Panc1 (cell line): ENCODE results near the gene CHST10. TPM values are rescaled to one million over a fixed set of nuclear protein-coding genes. Genes with fewer than 3 reads are reported as not detected.

Experiments
- ATAC-seq: fragments of 200-7000 bp; cut with Tn5 transposase; 2 replicates; pipeline ENCODE4 v1.9.1; 2020; ENCODE audit warnings: mild to moderate bottlenecking, moderate library complexity
- BruUV-seq: library from RNA; stranded (reverse); fragments of 400-500 nt; replicated peaks from 2 replicates; lab custom pipeline; 2021; lab: Mats Ljungman, UMichigan
- CTCF ChIA-PET: fragments of 300-600 bp; sonication (Branson Sonifier 250); formaldehyde crosslinking; loops from one replicate; lab custom pipeline; 2022; ENCODE audit warnings: antibody characterized with exemption; lab: Charles Lee
- POLR2A ChIA-PET: fragments of 300-600 bp; sonication (Branson Sonifier 250); formaldehyde crosslinking; loops from one replicate; lab custom pipeline; 2022; ENCODE audit warnings: antibody characterized with exemption; lab: Charles Lee
- DNase-seq: peaks from one replicate; pipeline ENCODE4 v3.0.0-alpha.2; 2010; ENCODE audit warnings: low read depth, low spot score
- H3K27ac ChIP-seq: 2 replicates; pipeline ENCODE4 v1.5.1; 2011; ENCODE audit warnings: mild to moderate bottlenecking, low read length, inconsistent platforms
- H3K27me3 ChIP-seq: fragments of 200-500 bp; sonication (Bioruptor generic); 2 replicates; pipeline ENCODE4 v1.6.0; 2014; ENCODE audit warnings: low read length, inconsistent platforms; ENCODE audit not compliant: control insufficient read depth, insufficient read depth
- H3K36me3 ChIP-seq: fragments of 200-500 bp; sonication (Bioruptor generic); 2 replicates; pipeline ENCODE4 v1.5.1; 2014; ENCODE audit warnings: inconsistent platforms, mild to moderate bottlenecking, low read length, moderate library complexity; ENCODE audit not compliant: control insufficient read depth, insufficient read depth
- H3K4me1 ChIP-seq: 2 replicates; pipeline ENCODE4 v1.5.1; 2011; ENCODE audit warnings: inconsistent platforms, mild to moderate bottlenecking, low read length, moderate library complexity; ENCODE audit not compliant: control insufficient read depth, insufficient read depth
- H3K4me3 ChIP-seq, 2 experiments: 2 replicates each; pipeline ENCODE4 v1.5.1; 2011 to 2012; ENCODE audit warnings: low read depth in 2 of 2, low read length in 2 of 2, mild to moderate bottlenecking in 2 of 2, inconsistent platforms in 1 of 2, moderate library complexity in 1 of 2
- H3K9me3 ChIP-seq: fragments of 200-500 bp; sonication (Bioruptor generic); 2 replicates; pipeline ENCODE4 v1.5.1; 2014; ENCODE audit warnings: low read depth, mild to moderate bottlenecking, inconsistent platforms, low read length, moderate library complexity; ENCODE audit not compliant: control insufficient read depth, insufficient read depth
- POLR2AphosphoS5 ChIP-seq: IDR thresholded peaks from 2 replicates; pipeline ENCODE4 v1.6.1; 2012; ENCODE audit warnings: mild to moderate bottlenecking, low read depth, low read length, moderate library complexity
- SIN3A ChIP-seq: IDR thresholded peaks from 2 replicates; pipeline ENCODE4 v1.6.1; 2012; ENCODE audit warnings: low read depth, mild to moderate bottlenecking, low read length, moderate library complexity, borderline replicate concordance; ENCODE audit not compliant: insufficient read depth
- TCF7L2 ChIP-seq: IDR thresholded peaks from 2 replicates; pipeline ENCODE4 v1.6.1; 2011; ENCODE audit warnings: mild to moderate bottlenecking, low read depth, low read length, inconsistent platforms
- in situ Hi-C: cut with HindIII; loops from 2 replicates; pipeline ENCODE4 v1.10.0; 2016; ENCODE audit warnings: low sequenced_read_pairs, low pct_unique_long_range_greater_than_20kb
- intact Hi-C: fragments of 100-400 bp; cut with micrococcal nuclease; formaldehyde crosslinking; loops from one replicate; pipeline ENCODE4 v1.10.0; 2022; ENCODE audit not compliant: unreplicated experiment
- total RNA-seq: library from RNA; stranded (reverse); gene quantifications from one replicate; pipeline ENCODE4 v1.2.1, GENCODE V29; 2021; ENCODE audit not compliant: unreplicated experiment
- TF ChIP-seq, protein P1 (sequence below): fragments of 450-650 bp; IDR thresholded peaks from 2 replicates; pipeline ENCODE4 v1.5.1; 2017; ENCODE audit warnings: mild to moderate bottlenecking
- TF ChIP-seq, protein P2 (sequence below), 2 experiments: IDR thresholded peaks; 2 replicates each; pipeline ENCODE4 v1.6.1; 2011 to 2012; ENCODE audit warnings: low read depth in 2 of 2, control low read depth in 1 of 2, low read length in 1 of 2, mild to moderate bottlenecking in 1 of 2, moderate library complexity in 1 of 2; ENCODE audit not compliant: insufficient read depth in 1 of 2

The CHST10 gene
- total RNA-seq, 1 experiment from 2014 or later: 22.0 TPM

DNA sequence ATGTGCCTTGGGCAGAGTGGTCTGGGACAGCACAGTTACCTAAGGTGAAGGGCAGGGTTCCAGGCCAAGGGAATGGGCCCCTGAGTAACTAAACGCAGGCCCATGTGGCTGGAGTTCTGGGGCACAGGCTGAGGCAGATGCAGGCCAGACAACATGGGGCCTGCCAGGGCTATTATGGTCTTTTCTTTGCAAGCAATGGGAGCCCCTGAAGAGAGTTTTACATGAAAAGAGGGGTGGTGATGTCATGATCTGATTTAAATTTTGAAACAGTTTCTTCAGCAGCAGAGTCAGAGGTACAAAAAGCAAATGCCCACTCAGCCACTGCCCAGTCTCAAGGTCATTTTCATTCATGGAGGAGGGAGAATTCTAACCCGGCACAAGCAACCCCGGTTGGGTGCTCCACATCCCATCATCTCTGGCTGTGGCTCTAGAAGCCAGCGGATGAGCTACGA is 5.6 kb downstream of the CHST10 start:
- H3K27ac ChIP-seq: no peak overlapping the region
- BruUV-seq: no TSS peak
- intact Hi-C loops: no loop called here
- peaks cover 12% of the 10 kb centered on the region; the same call in 1 of the 2 replicates for H3K4me1 ChIP-seq
- H3K27me3 ChIP-seq: no peaks in the 10 kb centered on the region
- H3K36me3 ChIP-seq: no peaks in the 10 kb centered on the region; the same call in 1 of the 2 replicates
- DNase-seq (no peak), ATAC-seq (no peak)
- CTCF ChIA-PET: no interaction called here
- H3K9me3 ChIP-seq: no peaks in the 10 kb centered on the region
- in situ Hi-C loops: no loop called here
- POLR2A ChIA-PET: no interaction called here
- no peak overlapping the region for H3K4me3 ChIP-seq
- TF ChIP-seq, protein P1, sequence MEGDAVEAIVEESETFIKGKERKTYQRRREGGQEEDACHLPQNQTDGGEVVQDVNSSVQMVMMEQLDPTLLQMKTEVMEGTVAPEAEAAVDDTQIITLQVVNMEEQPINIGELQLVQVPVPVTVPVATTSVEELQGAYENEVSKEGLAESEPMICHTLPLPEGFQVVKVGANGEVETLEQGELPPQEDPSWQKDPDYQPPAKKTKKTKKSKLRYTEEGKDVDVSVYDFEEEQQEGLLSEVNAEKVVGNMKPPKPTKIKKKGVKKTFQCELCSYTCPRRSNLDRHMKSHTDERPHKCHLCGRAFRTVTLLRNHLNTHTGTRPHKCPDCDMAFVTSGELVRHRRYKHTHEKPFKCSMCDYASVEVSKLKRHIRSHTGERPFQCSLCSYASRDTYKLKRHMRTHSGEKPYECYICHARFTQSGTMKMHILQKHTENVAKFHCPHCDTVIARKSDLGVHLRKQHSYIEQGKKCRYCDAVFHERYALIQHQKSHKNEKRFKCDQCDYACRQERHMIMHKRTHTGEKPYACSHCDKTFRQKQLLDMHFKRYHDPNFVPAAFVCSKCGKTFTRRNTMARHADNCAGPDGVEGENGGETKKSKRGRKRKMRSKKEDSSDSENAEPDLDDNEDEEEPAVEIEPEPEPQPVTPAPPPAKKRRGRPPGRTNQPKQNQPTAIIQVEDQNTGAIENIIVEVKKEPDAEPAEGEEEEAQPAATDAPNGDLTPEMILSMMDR: no peak
- no peak for TF ChIP-seq TCF7L2
- TF ChIP-seq, protein P2, sequence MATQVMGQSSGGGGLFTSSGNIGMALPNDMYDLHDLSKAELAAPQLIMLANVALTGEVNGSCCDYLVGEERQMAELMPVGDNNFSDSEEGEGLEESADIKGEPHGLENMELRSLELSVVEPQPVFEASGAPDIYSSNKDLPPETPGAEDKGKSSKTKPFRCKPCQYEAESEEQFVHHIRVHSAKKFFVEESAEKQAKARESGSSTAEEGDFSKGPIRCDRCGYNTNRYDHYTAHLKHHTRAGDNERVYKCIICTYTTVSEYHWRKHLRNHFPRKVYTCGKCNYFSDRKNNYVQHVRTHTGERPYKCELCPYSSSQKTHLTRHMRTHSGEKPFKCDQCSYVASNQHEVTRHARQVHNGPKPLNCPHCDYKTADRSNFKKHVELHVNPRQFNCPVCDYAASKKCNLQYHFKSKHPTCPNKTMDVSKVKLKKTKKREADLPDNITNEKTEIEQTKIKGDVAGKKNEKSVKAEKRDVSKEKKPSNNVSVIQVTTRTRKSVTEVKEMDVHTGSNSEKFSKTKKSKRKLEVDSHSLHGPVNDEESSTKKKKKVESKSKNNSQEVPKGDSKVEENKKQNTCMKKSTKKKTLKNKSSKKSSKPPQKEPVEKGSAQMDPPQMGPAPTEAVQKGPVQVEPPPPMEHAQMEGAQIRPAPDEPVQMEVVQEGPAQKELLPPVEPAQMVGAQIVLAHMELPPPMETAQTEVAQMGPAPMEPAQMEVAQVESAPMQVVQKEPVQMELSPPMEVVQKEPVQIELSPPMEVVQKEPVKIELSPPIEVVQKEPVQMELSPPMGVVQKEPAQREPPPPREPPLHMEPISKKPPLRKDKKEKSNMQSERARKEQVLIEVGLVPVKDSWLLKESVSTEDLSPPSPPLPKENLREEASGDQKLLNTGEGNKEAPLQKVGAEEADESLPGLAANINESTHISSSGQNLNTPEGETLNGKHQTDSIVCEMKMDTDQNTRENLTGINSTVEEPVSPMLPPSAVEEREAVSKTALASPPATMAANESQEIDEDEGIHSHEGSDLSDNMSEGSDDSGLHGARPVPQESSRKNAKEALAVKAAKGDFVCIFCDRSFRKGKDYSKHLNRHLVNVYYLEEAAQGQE (IDR thresholded peaks at IDR 0.05; ENCODE audit: insufficient read depth in 1 of 2, low read depth in 2 of 2, low read length in 1 of 2): no peak
- TF ChIP-seq SIN3A: no peak
- TF ChIP-seq POLR2AphosphoS5: no peak

DNA sequence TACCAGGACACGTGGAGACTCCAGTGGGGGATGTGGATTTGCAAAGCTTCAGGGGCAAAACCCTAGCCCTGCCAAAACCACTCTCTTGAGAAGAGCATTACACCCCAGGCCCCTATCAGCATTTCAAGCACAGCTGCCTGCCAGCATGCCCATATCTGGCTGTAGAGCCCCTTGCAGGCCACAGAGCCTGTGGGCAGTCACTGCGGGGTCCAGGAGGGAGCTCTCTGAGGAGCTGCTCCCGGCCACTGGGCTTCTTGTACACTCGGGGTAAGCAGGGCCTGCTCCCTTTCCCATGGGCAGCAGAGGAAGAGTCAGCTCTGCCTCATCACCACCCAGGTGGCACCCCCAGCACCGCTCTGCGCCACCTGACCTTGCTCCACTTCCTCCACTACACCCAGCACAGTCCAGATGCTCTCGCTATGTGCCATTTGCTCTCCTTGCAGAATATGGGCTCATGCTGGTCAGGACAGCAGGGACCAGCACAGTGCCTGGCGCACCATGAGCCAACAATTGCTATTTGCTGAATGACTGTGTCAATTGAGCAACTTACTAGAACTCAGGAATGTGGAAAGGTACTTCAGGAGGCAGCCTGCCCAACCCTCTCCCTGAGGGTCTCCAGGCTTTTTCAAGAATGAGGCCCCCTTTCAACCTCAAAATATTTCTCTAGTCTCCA is 7.4 kb downstream of the CHST10 start:
- CTCF ChIA-PET: no interaction called here
- Histone ChIP-seq H3K36me3 (no peaks in the 10 kb centered on the region; the same call in 1 of the 2 replicates), H3K27ac (no peak overlapping the region), H3K9me3 (no peaks in the 10 kb centered on the region), H3K27me3 (no peaks in the 10 kb centered on the region), H3K4me1 (no peaks in the 10 kb centered on the region), H3K4me3 (no peak overlapping the region)
- no TSS peak for BruUV-seq
- intact Hi-C loops: no loop called here
- in situ Hi-C loops: no loop called here
- no peak for ATAC-seq
- POLR2A ChIA-PET: no interaction called here
- TF ChIP-seq, protein P2 (IDR thresholded peaks at IDR 0.05; ENCODE audit: insufficient read depth in 1 of 2, low read depth in 2 of 2, low read length in 1 of 2): no peak
- TF ChIP-seq POLR2AphosphoS5 (no peak), SIN3A (no peak), TCF7L2 (no peak)
- TF ChIP-seq, protein P1: no peak
- no peak for DNase-seq
